CD4-positive, alpha-beta T cell treated with Interleukin-10 for 1 hour (primary cell): ENCODE data around the gene TEX11.

Experiments
- DNase-seq: peaks from one replicate; pipeline ENCODE4 v3.0.0-alpha.2; 2020

The TEX11 gene

DNA sequence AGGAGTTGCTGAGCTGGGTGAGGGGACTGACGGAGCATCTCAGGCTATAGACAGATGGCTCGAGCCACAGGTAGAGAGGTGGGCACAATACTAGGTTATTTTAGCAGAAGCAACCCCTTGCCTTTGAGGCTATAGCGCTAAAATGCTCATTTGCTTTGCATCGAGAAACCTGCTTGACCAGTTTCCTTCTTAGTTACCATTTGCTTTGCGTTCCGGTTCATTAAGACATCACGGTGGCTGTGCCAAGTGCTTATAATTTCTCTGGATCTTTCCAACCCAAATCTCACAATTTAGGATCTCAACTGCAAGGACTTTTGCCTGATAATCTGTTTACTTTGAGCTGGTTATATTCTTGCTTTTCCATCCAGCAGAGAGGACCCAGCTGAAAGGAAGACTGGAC is 423.0 kb downstream of the TEX11 start:
- no peak for DNase-seq

DNA sequence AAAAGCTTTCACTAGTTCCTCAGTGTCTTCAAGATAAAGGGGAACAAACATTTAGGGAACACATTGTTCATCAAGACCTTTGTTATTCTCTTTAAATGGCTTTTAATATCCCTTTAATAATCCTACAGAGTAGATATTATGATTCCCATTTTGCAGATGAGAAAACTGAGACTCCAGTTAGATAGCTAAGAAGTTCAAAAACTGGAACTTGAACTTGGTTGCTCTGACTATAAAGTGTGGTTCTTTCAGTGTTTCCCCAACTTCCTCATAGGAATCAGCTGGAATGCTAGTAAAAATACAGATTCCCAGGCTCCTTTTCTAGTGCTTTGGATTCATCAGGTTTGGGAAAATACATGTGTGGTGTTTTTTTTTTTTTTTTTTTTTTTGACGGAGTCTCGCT is 426.2 kb downstream of the TEX11 start:
- DNase-seq, result no peak

DNA sequence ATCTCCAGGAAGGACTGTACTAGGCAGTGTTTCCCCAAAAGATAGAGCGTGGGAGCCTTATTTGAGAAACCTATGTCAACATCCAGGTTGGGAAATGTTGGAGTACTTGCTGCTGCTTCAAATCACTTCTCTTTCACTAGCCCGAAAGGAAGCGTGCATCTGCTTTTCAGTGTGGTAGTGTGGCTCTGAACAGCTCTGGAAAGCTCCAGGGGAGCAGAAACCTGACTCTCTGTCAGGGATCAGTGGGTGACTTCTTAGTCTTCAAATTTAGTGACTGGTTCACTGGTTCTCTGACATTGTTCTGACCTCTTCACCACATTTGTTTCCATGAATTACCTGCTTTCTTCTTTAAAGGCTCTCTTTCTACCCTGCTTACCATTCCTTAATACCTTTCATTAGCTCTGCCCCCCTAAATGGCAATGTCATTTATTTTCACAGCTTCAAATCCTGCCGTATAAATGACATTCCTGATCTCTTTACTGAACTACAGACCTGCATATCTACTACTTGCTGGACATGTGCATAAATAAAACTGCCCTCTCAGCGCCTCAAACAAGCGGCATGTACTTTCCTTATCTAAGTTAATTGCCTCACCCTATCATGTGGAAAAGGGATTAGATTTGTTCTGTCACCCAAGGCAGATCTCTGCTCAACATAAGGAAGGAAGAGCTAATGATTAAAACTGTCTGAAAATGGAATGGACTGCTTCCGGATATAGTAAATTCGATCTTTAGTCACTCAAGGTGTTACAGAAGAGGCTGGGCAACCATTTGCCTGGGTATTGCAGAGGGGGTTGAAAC is 426.8 kb downstream of the TEX11 start:
- DNase-seq, result no peak

DNA sequence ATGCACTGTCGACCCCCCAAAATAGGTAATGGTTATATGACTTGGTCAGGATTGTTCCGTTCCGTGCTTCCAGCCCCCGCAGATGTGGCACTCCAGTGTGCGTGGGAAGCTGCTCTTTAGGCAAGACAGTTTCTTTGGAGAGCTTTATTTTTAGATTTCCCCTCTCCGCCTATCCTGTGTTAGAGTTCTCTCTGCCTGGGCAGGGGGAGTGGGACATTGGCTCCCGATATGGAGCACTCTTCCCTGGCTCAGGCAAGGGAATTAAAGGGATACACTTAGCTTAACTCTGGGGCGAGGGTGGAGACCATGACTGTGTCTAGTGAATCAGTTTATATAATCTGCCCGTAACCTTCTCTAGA is 427.9 kb downstream of the TEX11 start:
- no peak for DNase-seq

DNA sequence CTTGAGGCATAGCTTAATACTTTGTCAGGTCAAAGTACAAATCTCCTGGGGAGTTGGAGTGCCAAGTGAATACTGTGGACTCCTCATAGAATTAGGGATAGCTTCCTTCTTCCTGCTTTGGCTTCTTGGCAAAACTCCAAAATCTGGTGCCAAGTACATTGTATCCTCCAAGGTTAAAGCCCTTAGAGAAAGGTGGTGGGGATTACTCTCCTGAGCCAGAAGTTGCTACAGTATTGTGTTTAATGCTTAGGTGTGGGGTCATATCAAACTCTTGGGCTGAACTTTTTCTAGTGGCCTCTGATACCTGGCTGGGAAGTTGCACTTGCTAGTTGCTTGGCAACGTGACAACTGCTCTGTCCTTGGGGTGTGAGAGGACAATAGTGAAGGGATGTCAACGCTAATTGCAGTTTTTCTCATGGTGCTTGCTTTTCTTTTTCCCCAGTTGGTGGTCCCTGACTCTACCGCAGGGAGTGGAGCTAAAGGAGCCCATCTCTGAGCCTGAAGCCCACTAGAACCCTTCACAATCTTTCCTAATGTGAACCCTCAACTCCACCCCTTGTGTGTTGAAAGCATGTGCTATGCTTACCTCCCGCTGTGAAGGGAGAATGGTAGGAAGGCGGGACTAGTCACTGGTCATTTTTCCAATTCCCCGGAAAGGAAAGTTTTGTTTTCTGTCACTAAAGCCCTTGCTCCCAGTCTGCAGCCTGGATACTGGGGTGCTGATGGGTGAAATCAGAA is 428.4 kb downstream of the TEX11 start:
- DNase-seq, result no peak

DNA sequence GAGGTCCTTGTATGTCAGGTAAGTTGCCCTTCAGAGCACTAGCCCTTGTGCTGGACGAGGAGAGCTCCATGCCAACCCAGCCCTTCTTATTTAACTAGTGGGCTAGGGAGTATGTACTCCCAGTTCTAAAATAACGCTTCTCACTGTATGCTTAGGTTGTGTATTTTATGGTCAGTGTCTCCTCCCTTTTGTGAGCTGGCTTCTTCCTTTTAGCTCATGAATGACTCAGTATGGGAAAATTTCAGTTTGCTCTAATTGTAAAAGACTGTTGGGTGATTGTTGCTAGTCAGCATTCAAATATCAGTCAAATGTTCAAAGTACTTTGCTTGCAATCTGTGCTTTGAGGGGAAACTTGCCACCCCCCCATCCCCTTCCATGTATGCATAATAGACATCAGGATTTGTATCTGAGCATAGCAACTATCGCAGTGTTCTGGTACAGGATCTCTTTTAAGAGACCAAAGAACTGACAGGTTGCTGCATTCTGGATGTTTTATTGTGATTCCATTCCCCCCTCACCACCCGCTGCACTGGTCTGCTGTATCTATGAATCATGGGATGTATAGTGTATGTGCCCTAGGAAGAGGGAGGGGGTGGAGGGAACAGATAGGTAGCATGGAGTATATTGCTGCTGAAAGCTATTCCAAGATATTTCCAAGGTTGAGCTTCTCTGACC is 429.1 kb downstream of the TEX11 start:
- DNase-seq, result no peak
